ENCODE measurements around the gene RCAN2. TPM values are rescaled to one million over a fixed set of nuclear protein-coding genes. Genes with fewer than 3 reads are reported as not detected.
"Not testable (repeated sequence)": the region's sequence is repeated elsewhere in the genome, so short reads cannot be mapped to it uniquely, and the experiment has no call there.

Gene RCAN2
- total RNA-seq, 1 donor from 2014 or later = 254 TPM

- intact Hi-C loops (cut with micrococcal nuclease); DNase-seq; ATAC-seq: not testable (repeated sequence)
Measured at GRCh38 chr6:46405620-46406180, 85.5 kb downstream of the RCAN2 start.

- intact Hi-C loops (cut with micrococcal nuclease) = no loop called here
- DNase-seq = no peak
- ATAC-seq = no peak
Measured at GRCh38 chr6:46400898-46401297, 90.4 kb downstream of the RCAN2 start.

- intact Hi-C loops (cut with micrococcal nuclease) = no loop called here
- ATAC-seq = peak; percentile 37
Measured at GRCh38 chr6:46395530-46395929, 95.7 kb downstream of the RCAN2 start.

GRCh38 chr6:46393940-46394337 is 97.3 kb downstream of the RCAN2 start:
- no peak for ATAC-seq
- intact Hi-C loops (cut with micrococcal nuclease) = no loop called here
- DNase-seq = no peak

More at GRCh38 chr6:46395530-46395929, 95.7 kb downstream of the RCAN2 start:
- no peak for DNase-seq

GRCh38 chr6:46393161-46393939 is 97.9 kb downstream of the RCAN2 start:
- no peak for DNase-seq
- peak; percentile 11 for ATAC-seq
- intact Hi-C loops (cut with micrococcal nuclease) = no loop called here

- DNase-seq = no peak
- intact Hi-C loops (cut with micrococcal nuclease) = no loop called here
- ATAC-seq = no peak
Measured at GRCh38 chr6:46392294-46392693, 99.0 kb downstream of the RCAN2 start.

GRCh38 chr6:46390153-46390876 is 100.9 kb downstream of the RCAN2 start:
- ATAC-seq (no peak), DNase-seq (no peak)
- intact Hi-C loops (cut with micrococcal nuclease) = no loop called here

- intact Hi-C loops (cut with micrococcal nuclease); ATAC-seq; DNase-seq: not testable (repeated sequence)
Measured at GRCh38 chr6:46387728-46388127, 103.5 kb downstream of the RCAN2 start.

- ATAC-seq (peak; percentile 6), DNase-seq (no peak)
- intact Hi-C loops (cut with micrococcal nuclease) = no loop called here
Measured at GRCh38 chr6:46381579-46381978, 109.7 kb downstream of the RCAN2 start.

- intact Hi-C loops (cut with micrococcal nuclease) = no loop called here
- DNase-seq (no peak), ATAC-seq (peak; percentile 58)
Measured at GRCh38 chr6:46381057-46381456, 110.2 kb downstream of the RCAN2 start.

- intact Hi-C loops (cut with micrococcal nuclease) = no loop called here
- DNase-seq (no peak), ATAC-seq (peak; percentile 61)
Measured at GRCh38 chr6:46380152-46380807, 111.0 kb downstream of the RCAN2 start.

- DNase-seq (no peak), ATAC-seq (peak; percentile 13)
- intact Hi-C loops (cut with micrococcal nuclease) = no loop called here
Measured at GRCh38 chr6:46378882-46379416, 112.3 kb downstream of the RCAN2 start.

- ATAC-seq (no peak), DNase-seq (no peak)
- intact Hi-C loops (cut with micrococcal nuclease) = no loop called here
Measured at GRCh38 chr6:46378161-46378881, 112.9 kb downstream of the RCAN2 start.

GRCh38 chr6:46377209-46377608 is 114.0 kb downstream of the RCAN2 start:
- DNase-seq = no peak
- no peak for ATAC-seq
- intact Hi-C loops (cut with micrococcal nuclease) = no loop called here

- peak; percentile 13 for ATAC-seq
- intact Hi-C loops (cut with micrococcal nuclease) = no loop called here
- no peak for DNase-seq
Measured at GRCh38 chr6:46376562-46377061, 114.6 kb downstream of the RCAN2 start.

GRCh38 chr6:46370622-46371021 is 120.6 kb downstream of the RCAN2 start:
- peak; percentile 23 for ATAC-seq
- DNase-seq = no peak
- intact Hi-C loops (cut with micrococcal nuclease) = no loop called here

GRCh38 chr6:46368169-46368536 is 123.1 kb downstream of the RCAN2 start:
- DNase-seq (no peak), ATAC-seq (peak; percentile 53)
- intact Hi-C loops (cut with micrococcal nuclease) = no loop called here

- intact Hi-C loops (cut with micrococcal nuclease) = no loop called here
- peak; percentile 52 for ATAC-seq
- DNase-seq = no peak
Measured at GRCh38 chr6:46367354-46368168, 123.7 kb downstream of the RCAN2 start.
